Stomach (tissue), 4 donors: ENCODE results near the gene CERS6.

Experiments used
- POLR2AphosphoS5 ChIP-seq, 3 donors: sonication (generic); formaldehyde crosslinking; IDR thresholded peaks; one replicate each; pipeline ENCODE4 v1.6.1; 2016; ENCODE audit warnings: antibody characterized with exemption in 3 of 3
- TF ChIP-seq, protein P1 (sequence below), 7 experiments: fragments of 450-650 bp in 4 of 7; fragments of 200-600 bp in 3 of 7; sonication (generic) in 3 of 7; IDR thresholded peaks; one replicate each; pipeline ENCODE4 v1.5.1; 2016 to 2019; ENCODE audit warnings: antibody characterized with exemption in 7 of 7, control low read depth in 2 of 7, mild to moderate bottlenecking in 1 of 7

DNA sequence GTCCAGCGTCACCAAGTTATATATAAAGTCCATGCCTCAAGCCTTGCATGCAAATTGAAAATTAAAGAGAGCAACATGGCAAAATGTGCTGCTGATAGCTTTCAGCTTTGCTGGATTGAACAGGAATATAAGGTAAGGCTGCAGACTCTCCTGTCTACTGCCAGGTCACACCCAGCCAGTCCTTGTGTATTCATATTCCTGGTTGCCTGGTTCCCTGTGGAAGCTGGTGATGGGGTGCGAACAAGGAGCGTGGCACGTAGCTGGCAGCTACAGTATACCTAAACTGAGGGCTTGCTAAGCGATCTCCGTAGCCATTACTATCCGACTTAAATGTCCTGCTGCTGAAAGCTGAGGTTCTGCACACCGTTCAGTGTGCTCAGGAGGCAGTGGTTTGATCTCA is 296.3 kb downstream of the CERS6 start:
- TF ChIP-seq, protein P1, sequence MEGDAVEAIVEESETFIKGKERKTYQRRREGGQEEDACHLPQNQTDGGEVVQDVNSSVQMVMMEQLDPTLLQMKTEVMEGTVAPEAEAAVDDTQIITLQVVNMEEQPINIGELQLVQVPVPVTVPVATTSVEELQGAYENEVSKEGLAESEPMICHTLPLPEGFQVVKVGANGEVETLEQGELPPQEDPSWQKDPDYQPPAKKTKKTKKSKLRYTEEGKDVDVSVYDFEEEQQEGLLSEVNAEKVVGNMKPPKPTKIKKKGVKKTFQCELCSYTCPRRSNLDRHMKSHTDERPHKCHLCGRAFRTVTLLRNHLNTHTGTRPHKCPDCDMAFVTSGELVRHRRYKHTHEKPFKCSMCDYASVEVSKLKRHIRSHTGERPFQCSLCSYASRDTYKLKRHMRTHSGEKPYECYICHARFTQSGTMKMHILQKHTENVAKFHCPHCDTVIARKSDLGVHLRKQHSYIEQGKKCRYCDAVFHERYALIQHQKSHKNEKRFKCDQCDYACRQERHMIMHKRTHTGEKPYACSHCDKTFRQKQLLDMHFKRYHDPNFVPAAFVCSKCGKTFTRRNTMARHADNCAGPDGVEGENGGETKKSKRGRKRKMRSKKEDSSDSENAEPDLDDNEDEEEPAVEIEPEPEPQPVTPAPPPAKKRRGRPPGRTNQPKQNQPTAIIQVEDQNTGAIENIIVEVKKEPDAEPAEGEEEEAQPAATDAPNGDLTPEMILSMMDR (IDR thresholded peaks at IDR 0.05): no peak
- no peak for TF ChIP-seq POLR2AphosphoS5 (IDR thresholded peaks at IDR 0.05)
